B cell (primary cell): ENCODE measurements around the gene ESRRA.

ENCODE experiments used
- EZH2 ChIP-seq: IDR thresholded peaks from 2 replicates; pipeline ENCODE4 v1.6.1; 2012; ENCODE audit warnings: borderline replicate concordance, low read depth, mild to moderate bottlenecking, moderate library complexity, low read length; ENCODE audit not compliant: insufficient read depth, poor library complexity, severe bottlenecking
- TF ChIP-seq, protein P1 (sequence below): fragments of 200-600 bp; IDR thresholded peaks from one replicate; pipeline ENCODE4 v1.8.0; 2022; ENCODE audit warnings: antibody characterized with exemption, mild to moderate bottlenecking

- TF ChIP-seq, protein P1, sequence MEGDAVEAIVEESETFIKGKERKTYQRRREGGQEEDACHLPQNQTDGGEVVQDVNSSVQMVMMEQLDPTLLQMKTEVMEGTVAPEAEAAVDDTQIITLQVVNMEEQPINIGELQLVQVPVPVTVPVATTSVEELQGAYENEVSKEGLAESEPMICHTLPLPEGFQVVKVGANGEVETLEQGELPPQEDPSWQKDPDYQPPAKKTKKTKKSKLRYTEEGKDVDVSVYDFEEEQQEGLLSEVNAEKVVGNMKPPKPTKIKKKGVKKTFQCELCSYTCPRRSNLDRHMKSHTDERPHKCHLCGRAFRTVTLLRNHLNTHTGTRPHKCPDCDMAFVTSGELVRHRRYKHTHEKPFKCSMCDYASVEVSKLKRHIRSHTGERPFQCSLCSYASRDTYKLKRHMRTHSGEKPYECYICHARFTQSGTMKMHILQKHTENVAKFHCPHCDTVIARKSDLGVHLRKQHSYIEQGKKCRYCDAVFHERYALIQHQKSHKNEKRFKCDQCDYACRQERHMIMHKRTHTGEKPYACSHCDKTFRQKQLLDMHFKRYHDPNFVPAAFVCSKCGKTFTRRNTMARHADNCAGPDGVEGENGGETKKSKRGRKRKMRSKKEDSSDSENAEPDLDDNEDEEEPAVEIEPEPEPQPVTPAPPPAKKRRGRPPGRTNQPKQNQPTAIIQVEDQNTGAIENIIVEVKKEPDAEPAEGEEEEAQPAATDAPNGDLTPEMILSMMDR: no peak
- no peak for TF ChIP-seq EZH2
Observed at GRCh38 chr11:64289002-64289564, 16.2 kb upstream of the ESRRA start.
